H1 (cell line): ENCODE measurements around the gene COL6A1. TPM values are rescaled to one million over a fixed set of nuclear protein-coding genes. Genes with fewer than 3 reads are reported as not detected.

Experiments
- CEBPB ChIP-seq: IDR thresholded peaks from 2 replicates; pipeline ENCODE4 v1.6.1; 2012; ENCODE audit warnings: low read depth, low read length
- HDAC2 ChIP-seq, 2 experiments: fragments of 300-600 bp in 1 of 2; sonication (generic) in 1 of 2; IDR thresholded peaks; 2 replicates each; pipeline ENCODE4 v1.6.1; 2011 to 2012; ENCODE audit warnings: low read depth in 2 of 2, low read length in 2 of 2, mild to moderate bottlenecking in 2 of 2, moderate library complexity in 2 of 2, borderline replicate concordance in 1 of 2, inconsistent platforms in 1 of 2
- MAFK ChIP-seq: IDR thresholded peaks from 2 replicates; pipeline ENCODE4 v1.6.1; 2012; ENCODE audit warnings: low read depth, mild to moderate bottlenecking, improper control_type of control experiment, low read length
- SIN3A ChIP-seq, 2 experiments: IDR thresholded peaks in 1 of 2; conservative IDR thresholded peaks in 1 of 2; 2 replicates each; pipeline ENCODE4 v1.6.1; 2011 to 2012; ENCODE audit warnings: low read length in 2 of 2, improper control_type of control experiment in 1 of 2, low read depth in 1 of 2, mild to moderate bottlenecking in 1 of 2
- SP4 ChIP-seq: IDR thresholded peaks from 2 replicates; pipeline ENCODE4 v1.6.1; 2012; ENCODE audit warnings: low read length, inconsistent platforms
- polyA plus RNA-seq, 7 experiments: library from polyadenylated mRNA; depleted of rRNA in 3 of 7; stranded (reverse) in 5 of 7; unstranded in 2 of 7; fragments of >200 nt in 5 of 7; fragments of 200-250 nt in 2 of 7; gene quantifications; 1 replicate in 5 of 7; 2 replicates in 1 of 7; 4 replicates in 1 of 7; pipeline versions ENCODE4 v1.2.1 to v1.2.3, GENCODE V29; 2011 to 2013; ENCODE audit warnings: missing spikeins in 2 of 7, mixed read lengths in 2 of 7
- total RNA-seq: library from RNA; stranded (reverse); fragmentation: NEBNext Ultra II Directional; extraction: Animal tissue kit (Norgen Biotek cat#: 25700); gene quantifications from 2 replicates; pipeline ENCODE4 v1.2.1, GENCODE V29; 2021
- TF ChIP-seq, protein P1 (sequence below): IDR thresholded peaks from 2 replicates; pipeline ENCODE4 v1.6.1; 2011; ENCODE audit warnings: low read length, improper control_type of control experiment

Gene COL6A1
- total and polyA plus RNA-seq, 2 of the 8 experiments (the other 6 are each of a cell fraction or from before 2014, with no cell fraction given), result 100 to 115 TPM

DNA sequence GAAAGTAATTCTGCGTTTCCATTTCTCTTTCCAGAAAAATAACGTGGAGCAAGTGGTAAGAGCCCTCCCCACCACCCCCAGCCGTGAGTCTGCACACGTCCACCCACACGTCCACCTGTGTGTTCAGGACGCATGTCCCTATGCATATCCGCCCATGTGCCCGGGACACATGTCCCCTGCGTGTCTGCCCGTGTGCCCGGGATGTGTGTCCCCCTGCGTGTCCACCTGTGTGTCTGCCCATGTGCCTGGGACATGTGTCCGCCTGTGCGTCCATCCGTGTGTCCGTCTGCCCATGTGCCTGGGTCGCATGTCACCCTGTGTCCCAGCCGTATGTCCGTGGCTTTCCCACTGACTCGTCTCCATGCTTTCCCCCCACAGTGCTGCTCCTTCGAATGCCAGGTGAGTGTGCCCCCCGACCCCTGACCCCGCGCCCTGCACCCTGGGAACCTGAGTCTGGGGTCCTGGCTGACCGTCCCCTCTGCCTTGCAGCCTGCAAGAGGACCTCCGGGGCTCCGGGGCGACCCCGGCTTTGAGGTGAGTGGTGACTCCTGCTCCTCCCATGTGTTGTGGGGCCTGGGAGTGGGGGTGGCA is 5.6 kb downstream of the COL6A1 start (continued):
- TF ChIP-seq MAFK (no peak), SIN3A (conservative IDR thresholded peaks at IDR 0.05 in 1 of 2, IDR thresholded peaks at IDR 0.05 in 1 of 2; ENCODE audit: low read depth in 1 of 2, low read length in 2 of 2) (no peak), SP4 (no peak), HDAC2 (IDR thresholded peaks at IDR 0.05; ENCODE audit: borderline replicate concordance in 1 of 2, low read depth in 2 of 2, low read length in 2 of 2) (no peak), CEBPB (no peak)
- TF ChIP-seq, protein P1, sequence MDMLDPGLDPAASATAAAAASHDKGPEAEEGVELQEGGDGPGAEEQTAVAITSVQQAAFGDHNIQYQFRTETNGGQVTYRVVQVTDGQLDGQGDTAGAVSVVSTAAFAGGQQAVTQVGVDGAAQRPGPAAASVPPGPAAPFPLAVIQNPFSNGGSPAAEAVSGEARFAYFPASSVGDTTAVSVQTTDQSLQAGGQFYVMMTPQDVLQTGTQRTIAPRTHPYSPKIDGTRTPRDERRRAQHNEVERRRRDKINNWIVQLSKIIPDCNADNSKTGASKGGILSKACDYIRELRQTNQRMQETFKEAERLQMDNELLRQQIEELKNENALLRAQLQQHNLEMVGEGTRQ, result no peak
